ENCODE measurements around the gene PTCD1. TPM values are rescaled to one million over a fixed set of nuclear protein-coding genes. Genes with fewer than 3 reads are reported as not detected.

The PTCD1 gene
- total and polyA plus RNA-seq, 3 donors from 2014 or later, result 6.1 to 14.4 (median 13.6) TPM

GRCh38 chr7:99457050-99457649 is 18.6 kb upstream of the PTCD1 start:
- no peak for DNase-seq
- no peak for TF ChIP-seq CTCF (IDR thresholded peaks at IDR 0.05)
- no peak for TF ChIP-seq POLR2A (IDR thresholded peaks at IDR 0.05)
- Histone ChIP-seq H3K27ac (no peak overlapping the region), H3K27me3 (no peaks in the 10 kb centered on the region), H3K4me3 (no peak overlapping the region), H3K9me3 (no peaks in the 10 kb centered on the region), H3K4me1 (peaks cover 17% of the 10 kb centered on the region), H3K36me3 (ENCODE audit: low read depth, missing control alignments) (no peaks in the 10 kb centered on the region)
- intact Hi-C loops (cut with DNase I; ENCODE audit: low total_unique reads), result no loop called here
- 72 to 73% methylated on average over 5 to 6 of the region's 6 CpGs for WGBS, 2 donors

- intact Hi-C loops (cut with DNase I; ENCODE audit: low total_unique reads), result no loop called here
- DNase-seq, result no peak
- TF ChIP-seq POLR2A (IDR thresholded peaks at IDR 0.05) (no peak), CTCF (IDR thresholded peaks at IDR 0.05) (no peak)
- no peaks in the 10 kb centered on the region for H3K27me3 ChIP-seq
- peaks cover 17% of the 10 kb centered on the region for H3K4me1 ChIP-seq
- no peak overlapping the region for H3K4me3 ChIP-seq
- 63 to 72% methylated on average over 5 to 13 of the region's 13 CpGs for WGBS, 2 donors
- H3K36me3 ChIP-seq (ENCODE audit: low read depth, missing control alignments), result no peaks in the 10 kb centered on the region
- H3K9me3 ChIP-seq, result no peaks in the 10 kb centered on the region
- H3K27ac ChIP-seq, result no peak overlapping the region
Observed at GRCh38 chr7:99456288-99456687, 17.7 kb upstream of the PTCD1 start.

- Histone ChIP-seq H3K27me3 (no peaks in the 10 kb centered on the region), H3K9me3 (no peaks in the 10 kb centered on the region), H3K4me1 (peaks cover 14% of the 10 kb centered on the region), H3K27ac (no peak overlapping the region), H3K4me3 (no peak overlapping the region), H3K36me3 (ENCODE audit: low read depth, missing control alignments) (no peaks in the 10 kb centered on the region)
- intact Hi-C loops (cut with DNase I; ENCODE audit: low total_unique reads), result no loop called here
- TF ChIP-seq CTCF (IDR thresholded peaks at IDR 0.05), result no peak
- no peak for TF ChIP-seq POLR2A (IDR thresholded peaks at IDR 0.05)
- DNase-seq, result no peak
- WGBS, 2 donors, result 75% methylated on average over 9 of the region's 9 CpGs; no CpG with 5 or more reads in 1 of the 2 donors
Observed at GRCh38 chr7:99455874-99456273, 17.3 kb upstream of the PTCD1 start.

- no peak for DNase-seq
- peaks cover 10% of the 10 kb centered on the region for H3K4me1 ChIP-seq
- TF ChIP-seq CTCF (IDR thresholded peaks at IDR 0.05) (no peak), POLR2A (IDR thresholded peaks at IDR 0.05) (no peak)
Observed at GRCh38 chr7:99453105-99453504, 14.5 kb upstream of the PTCD1 start.

GRCh38 chr7:99452541-99452940 is 13.9 kb upstream of the PTCD1 start:
- Histone ChIP-seq H3K9me3 (no peaks in the 10 kb centered on the region), H3K27ac (no peak overlapping the region), H3K36me3 (ENCODE audit: low read depth, missing control alignments) (no peaks in the 10 kb centered on the region), H3K27me3 (no peaks in the 10 kb centered on the region), H3K4me3 (no peak overlapping the region), H3K4me1 (peaks cover 10% of the 10 kb centered on the region)
- DNase-seq, result no peak
- TF ChIP-seq CTCF (IDR thresholded peaks at IDR 0.05), result no peak
- no peak for TF ChIP-seq POLR2A (IDR thresholded peaks at IDR 0.05)
- intact Hi-C loops (cut with DNase I; ENCODE audit: low total_unique reads), result no loop called here
- 83% methylated on average over 13 of the region's 13 CpGs; no CpG with 5 or more reads in 1 of the 2 donors for WGBS, 2 donors

More at GRCh38 chr7:99453105-99453504, 14.5 kb upstream of the PTCD1 start:
- Histone ChIP-seq H3K27me3 (no peaks in the 10 kb centered on the region), H3K36me3 (ENCODE audit: low read depth, missing control alignments) (no peaks in the 10 kb centered on the region), H3K9me3 (no peaks in the 10 kb centered on the region), H3K4me3 (no peak overlapping the region), H3K27ac (peak overlapping the region in 1 of 2 donors; percentile 64)
- intact Hi-C loops (cut with DNase I; ENCODE audit: low total_unique reads), result no loop called here
- WGBS, 2 donors, result 71 to 91% methylated on average over 11 of the region's 11 CpGs

Measured in testis (tissue), 3 donors.